HG03196 (cell line): ENCODE measurements around the gene NRTN.
"Not testable (repeated sequence)": the region's sequence is repeated elsewhere in the genome, so short reads cannot be mapped to it uniquely, and the experiment has no call there.

ENCODE experiments used
- ATAC-seq: cut with Tn5 transposase; IDR thresholded peaks from one replicate; pipeline ENCODE4 v1.9.1; 2021; ENCODE audit not compliant: unreplicated experiment

NRTN gene

DNA sequence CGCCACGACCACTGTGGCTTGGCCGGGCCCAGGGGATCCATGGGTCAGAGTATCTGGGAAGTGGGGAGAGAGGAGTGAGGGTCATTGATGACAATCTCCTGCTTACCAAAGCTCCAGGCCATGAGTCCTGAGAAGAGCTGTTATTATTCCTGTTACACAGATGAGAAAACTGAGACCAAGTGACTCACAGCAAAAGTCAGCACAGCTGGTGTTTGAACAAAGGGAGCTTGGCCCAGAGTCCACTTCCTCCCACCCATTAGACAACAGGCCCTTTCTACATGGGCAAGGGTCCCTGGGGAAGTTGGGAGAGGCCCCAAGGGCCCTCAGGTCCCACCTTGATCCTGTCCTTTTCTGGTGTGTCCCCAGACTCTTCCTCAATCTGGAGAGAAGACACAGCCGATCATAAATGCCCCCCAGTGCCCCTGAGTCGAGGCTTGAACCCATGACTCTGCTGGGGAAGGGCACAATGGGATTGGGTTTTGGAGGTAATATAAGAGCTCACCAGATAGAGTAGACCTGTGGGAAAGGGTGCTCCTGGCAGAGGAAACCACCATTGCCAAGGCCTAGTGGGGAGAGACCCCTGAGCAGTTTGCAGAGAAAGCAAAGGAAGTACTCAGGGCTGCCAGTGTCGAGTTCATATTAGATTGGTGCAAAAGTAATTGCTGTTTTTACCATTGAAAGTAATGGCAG, 27.8 kb downstream of the NRTN start:
- no peak for ATAC-seq

DNA sequence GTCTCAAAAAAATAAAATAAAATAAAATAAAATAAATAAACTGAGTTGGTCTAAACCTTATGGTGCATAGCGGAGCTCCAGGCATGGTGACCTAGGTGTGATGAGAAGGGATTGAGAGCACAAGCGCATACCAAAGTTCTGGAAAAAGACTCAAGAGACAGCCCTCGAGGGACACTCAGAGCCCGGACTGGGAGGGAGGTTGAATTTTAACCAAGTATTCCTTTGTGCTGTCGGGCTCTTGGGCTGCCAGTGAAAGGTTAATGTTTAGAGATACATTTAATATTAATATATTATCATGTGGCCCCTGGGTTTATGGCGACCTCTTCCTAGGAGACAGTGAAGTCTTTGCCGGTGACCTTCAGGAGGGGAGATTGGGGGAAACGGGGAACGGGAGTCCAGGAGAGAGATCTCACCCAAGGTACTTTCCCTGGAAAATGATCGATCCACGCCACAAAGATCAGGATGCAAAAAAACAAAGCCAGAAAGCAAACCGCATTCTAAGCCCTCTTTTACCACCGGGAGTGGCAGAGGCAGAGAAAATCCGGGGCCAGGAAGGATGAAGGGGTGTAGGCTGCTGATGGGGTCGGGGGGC, 33.0 kb downstream of the NRTN start:
- no peak for ATAC-seq

GRCh38 chr19:5838353-5839064, 33.6 kb downstream of the NRTN start:
- ATAC-seq: no peak

- no peak for ATAC-seq
Observed at GRCh38 chr19:5839065-5840017, 34.5 kb downstream of the NRTN start, which contains the start of gene FUT6. TSS of gene FUT6 (minus strand) at chr19:5839702. CDS start at chr19:5832567, 7,135 bp downstream.

DNA sequence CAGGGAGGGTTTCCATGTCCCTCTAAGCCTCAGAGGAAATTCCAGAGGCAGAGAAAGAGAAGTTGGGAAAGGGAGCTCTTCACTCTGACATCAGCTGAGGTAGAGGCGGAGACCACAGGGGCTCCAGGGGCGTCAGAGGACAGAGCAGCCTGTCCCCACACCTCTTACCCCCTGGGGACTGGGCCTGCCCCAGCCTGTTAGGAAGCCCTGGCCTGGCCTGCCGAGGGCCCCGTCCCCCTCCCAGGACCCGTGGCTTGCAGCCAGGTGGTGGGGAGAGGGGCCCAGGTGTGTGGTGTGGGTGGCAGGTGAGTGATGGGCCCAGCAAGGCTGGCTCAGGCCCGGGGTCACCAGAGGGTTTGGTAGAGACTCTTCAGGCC, 36.9 kb downstream of the NRTN start:
- not testable (repeated sequence) for ATAC-seq

- ATAC-seq: no peak
Observed at GRCh38 chr19:5843295-5843927, 38.5 kb downstream of the NRTN start.

GRCh38 chr19:5844456-5845433, 39.9 kb downstream of the NRTN start:
- no peak for ATAC-seq

DNA sequence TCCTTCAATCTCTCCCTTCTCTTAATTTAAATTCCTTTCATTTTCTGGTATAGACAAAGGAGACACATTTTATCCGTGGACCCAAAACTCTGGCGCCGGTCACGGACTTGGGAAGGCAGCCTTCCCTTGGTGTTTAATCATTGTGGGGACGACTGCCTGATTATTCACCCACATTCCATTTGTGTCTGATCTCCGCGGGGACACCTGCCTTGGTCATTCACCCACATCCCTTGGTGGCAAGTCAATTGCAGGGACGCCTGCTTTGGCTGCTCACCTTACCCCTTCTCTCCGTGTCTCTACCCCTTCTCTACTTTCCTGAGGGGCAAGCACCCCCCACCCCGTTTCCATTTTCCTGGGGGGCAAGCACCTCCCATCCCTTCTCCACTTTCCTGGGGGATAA, 43.0 kb downstream of the NRTN start:
- ATAC-seq: not testable (repeated sequence)

DNA sequence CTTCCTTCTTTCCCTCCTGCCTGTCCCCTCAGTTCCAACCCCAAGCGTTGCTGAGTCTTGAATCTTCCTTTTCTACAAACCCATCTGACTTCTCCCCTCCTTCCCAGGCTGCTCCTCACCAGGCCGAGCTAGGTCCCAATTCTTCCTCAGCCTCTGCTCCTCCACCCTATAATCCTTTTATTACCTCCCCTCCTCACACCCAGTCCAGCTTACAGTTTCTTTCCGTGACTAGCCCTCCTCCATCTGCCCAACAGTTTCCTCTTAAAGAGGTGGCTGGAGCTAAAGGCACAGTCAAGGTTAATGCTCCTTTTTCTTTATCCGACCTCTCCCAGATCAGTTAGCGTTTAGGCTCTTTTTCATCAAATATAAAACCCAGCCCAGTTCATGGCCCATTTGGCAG, 43.8 kb downstream of the NRTN start:
- ATAC-seq: not testable (repeated sequence)

DNA sequence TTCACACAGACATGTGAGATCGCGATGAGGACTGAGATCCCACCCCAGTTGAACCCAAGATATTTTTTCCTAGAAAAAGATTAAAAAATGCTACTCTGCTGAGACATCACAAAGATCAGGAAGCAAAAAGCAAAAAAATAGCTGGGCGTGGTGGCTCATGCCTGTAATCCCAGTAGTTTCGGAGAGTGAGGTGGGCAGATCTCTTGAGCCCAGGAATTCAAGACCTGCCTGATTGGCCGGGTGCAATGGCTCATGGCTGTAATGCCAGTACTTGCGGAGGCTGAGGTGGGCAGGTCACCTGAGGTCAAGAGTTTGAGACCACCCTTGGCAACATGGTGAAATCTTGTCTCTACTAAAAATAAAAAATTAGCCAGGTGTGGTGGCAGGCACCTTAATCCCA, 45.3 kb downstream of the NRTN start:
- ATAC-seq: no peak

DNA sequence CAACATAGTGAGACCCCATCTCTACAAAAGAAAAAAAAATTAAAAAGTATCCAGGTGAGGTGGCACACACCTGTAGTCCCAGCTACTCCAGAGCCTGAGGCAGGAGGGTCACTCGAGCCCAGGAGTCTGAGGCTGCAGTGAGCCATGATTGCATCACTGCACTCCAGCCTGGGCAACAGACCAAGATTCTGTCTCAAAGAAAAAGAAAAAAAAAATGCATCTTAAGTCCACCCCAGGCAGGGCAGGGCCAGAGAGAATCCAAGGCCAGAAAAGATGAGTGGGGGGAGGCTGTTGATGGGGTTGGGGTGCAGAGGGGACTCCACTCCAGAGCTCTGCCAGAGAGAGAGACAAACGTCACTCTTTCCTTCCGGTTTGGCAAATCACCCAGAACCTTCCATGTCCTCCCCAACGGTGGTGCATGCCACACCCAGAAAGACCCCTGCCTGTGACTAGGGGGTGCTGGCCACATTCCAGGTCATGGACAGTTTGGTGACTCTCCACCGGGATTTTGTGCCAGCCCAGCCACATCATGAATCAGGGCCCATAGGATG, 46.0 kb downstream of the NRTN start:
- ATAC-seq: no peak

GRCh38 chr19:5851302-5851701, 46.4 kb downstream of the NRTN start, which contains the start of gene FUT3:
TSS of gene FUT3 (minus strand) at chr19:5851449.
- no peak for ATAC-seq

GRCh38 chr19:5854121-5854520, 49.3 kb downstream of the NRTN start:
- not testable (repeated sequence) for ATAC-seq

- ATAC-seq: not testable (repeated sequence)
Observed at GRCh38 chr19:5855151-5855550, 50.3 kb downstream of the NRTN start.

DNA sequence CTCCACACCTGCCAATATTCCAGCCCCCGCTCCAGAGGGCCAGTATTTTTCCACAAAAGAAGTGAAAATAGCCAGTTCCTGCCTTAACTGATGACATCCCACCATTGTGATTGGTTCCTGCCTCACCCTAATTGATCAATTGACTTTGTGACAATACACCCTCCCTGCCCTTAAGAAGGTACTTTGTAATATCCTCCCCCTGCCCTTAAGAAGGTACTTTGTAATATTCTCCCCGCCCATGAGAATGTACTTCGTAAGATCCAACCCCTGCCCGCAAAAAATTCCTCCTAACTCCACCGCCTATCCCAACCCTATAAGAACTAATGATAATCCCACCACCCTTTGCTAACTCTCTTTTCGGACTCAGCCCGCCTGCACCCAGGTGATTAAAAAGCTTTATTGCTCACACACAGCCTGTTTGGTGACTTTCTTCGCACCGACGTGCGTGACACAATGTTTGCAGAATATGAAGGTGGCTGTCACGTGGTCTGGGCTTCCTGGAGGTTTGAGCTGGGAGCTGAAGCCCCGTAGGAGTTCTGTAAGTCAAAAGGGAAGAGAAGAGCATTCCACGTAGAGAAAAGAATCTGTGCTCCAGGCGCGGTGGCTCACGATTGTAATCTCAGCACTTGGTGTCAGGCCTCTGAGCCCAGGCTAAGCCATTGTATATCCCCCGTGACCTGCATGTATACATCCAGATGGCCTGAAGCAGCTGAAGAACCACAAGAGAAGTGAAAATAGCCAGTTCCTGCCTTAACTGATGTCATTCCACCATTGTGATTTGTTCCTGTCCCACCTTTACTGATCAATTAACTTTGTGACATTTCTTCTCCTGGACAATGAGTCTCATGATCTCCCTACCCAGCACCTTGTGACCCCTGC, 52.6 kb downstream of the NRTN start:
- ATAC-seq: no peak

- ATAC-seq: no peak
Observed at GRCh38 chr19:5863030-5863665, 58.3 kb downstream of the NRTN start.

DNA sequence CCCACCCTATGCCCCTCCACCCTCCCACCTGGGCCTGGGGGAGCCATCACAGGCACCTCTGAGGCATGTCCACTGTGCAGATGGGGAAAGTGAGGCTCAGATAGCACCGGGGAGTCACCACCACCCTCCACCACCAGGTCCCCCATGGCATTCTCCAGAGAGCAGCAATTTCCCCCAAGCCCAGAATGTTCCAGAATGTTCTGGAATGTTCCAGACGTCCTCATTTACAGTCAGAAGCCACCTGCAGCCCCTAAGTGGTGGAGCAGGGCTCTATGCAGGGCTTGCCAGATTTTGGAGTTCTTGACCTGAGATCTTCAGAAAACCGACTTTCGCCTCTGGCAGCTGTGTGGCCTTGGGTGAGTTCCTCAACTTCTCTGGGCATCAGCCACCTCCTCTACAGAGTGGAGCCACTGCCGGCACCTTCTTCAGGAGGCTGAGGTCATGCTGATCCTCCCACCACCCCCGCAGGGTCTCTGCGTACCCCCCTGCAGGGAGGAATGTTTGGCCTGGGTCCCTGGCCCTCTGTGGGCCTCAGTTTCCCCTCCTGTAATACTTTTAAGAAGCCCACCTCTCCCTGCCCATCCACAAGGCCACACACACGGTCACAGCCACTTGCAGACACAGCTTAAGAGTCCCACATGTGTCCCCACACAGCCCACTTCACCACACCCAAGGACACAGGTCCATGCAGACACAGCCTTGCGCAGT, 59.3 kb downstream of the NRTN start:
- no peak for ATAC-seq
